K562 (cell line): ENCODE data around the gene ZNF598. TPM values are rescaled to one million over a fixed set of nuclear protein-coding genes. Genes with fewer than 3 reads are reported as not detected.

ENCODE experiments used
- CCAR2 ChIP-seq: fragments of 200-400 bp; formaldehyde crosslinking; IDR thresholded peaks from 2 replicates; pipeline ENCODE4 v1.6.1; 2017; ENCODE audit warnings: mild to moderate bottlenecking, low read depth, low read length
- CSDE1 ChIP-seq, 2 experiments: fragments of 450-650 bp; IDR thresholded peaks; 2 replicates each; pipeline ENCODE4 v1.6.1; 2016; ENCODE audit warnings: mild to moderate bottlenecking in 1 of 2
- CTCFL ChIP-seq: IDR thresholded peaks from 2 replicates; pipeline ENCODE4 v1.6.1; 2011; ENCODE audit warnings: borderline replicate concordance, low read depth, mild to moderate bottlenecking, moderate library complexity, low read length; ENCODE audit not compliant: insufficient read depth, poor library complexity, severe bottlenecking
- ELK3 ChIP-seq: fragments of 450-650 bp; formaldehyde crosslinking; IDR thresholded peaks from 2 replicates; pipeline ENCODE4 v1.4.0; 2020; ENCODE audit warnings: mild to moderate bottlenecking
- FOXP1 ChIP-seq: sonication (generic); formaldehyde crosslinking; IDR thresholded peaks from 2 replicates; pipeline ENCODE4 v1.8.0; 2022; ENCODE audit warnings: mild to moderate bottlenecking, missing genetic modification reagents
- KDM4B ChIP-seq, 2 experiments: fragments of 450-650 bp in 1 of 2; sonication (generic) in 1 of 2; IDR thresholded peaks; 2 replicates each; pipeline ENCODE4 v1.6.1; 2016 to 2017; ENCODE audit warnings: borderline replicate concordance in 2 of 2, antibody characterized with exemption in 1 of 2, low read depth in 1 of 2, mild to moderate bottlenecking in 1 of 2
- SP1 ChIP-seq: sonication (generic); formaldehyde crosslinking; IDR thresholded peaks from 2 replicates; pipeline ENCODE4 v1.8.1; 2022; ENCODE audit warnings: mild to moderate bottlenecking, missing genetic modification reagents
- ZNF253 ChIP-seq: fragments of 250-450 bp; sonication (Bioruptor Pico); conservative IDR thresholded peaks from 2 replicates; pipeline ENCODE4 v1.6.1; 2021; ENCODE audit warnings: mild to moderate bottlenecking
- polyA plus RNA-seq, 8 experiments: library from polyadenylated mRNA; depleted of rRNA in 4 of 8; stranded (reverse) in 5 of 8; unstranded in 3 of 8; fragments of >200 nt; fragmentation: Nextera tagmentation in 2 of 8; fragmentation: Illumina TruSeq in 1 of 8; extraction: Ambion mirVana in 2 of 8; extraction: Trizol in 1 of 8; gene quantifications; 2 replicates each; pipeline versions ENCODE4 v1.2.1 to v1.2.3, GENCODE V29; 2011 to 2014; ENCODE audit warnings: inconsistent platforms in 1 of 8, missing spikeins in 1 of 8
- total RNA-seq, 7 experiments: library from RNA; depleted of rRNA in 6 of 7; stranded (reverse); fragments of >200 nt in 6 of 7; fragmentation: Illumina TruSeq in 2 of 7; extraction: Trizol in 2 of 7; gene quantifications; 2 replicates each; pipeline versions ENCODE4 v1.2.1 to v1.2.3, GENCODE V29; 2011 to 2021; ENCODE audit warnings: low replicate concordance in 1 of 7
- TF ChIP-seq, protein P1 (sequence below): sonication (generic); formaldehyde crosslinking; IDR thresholded peaks from 2 replicates; pipeline ENCODE4 v1.4.0; 2020; ENCODE audit warnings: mild to moderate bottlenecking, missing genetic modification reagents
- TF ChIP-seq, protein P2 (sequence below), 2 experiments: fragments of 450-650 bp; formaldehyde crosslinking in 1 of 2; IDR thresholded peaks; 2 replicates each; pipeline versions ENCODE4 v1.4.0 to v1.6.1; 2014 to 2020; ENCODE audit warnings: mild to moderate bottlenecking in 2 of 2, borderline replicate concordance in 1 of 2, low read depth in 1 of 2
- TF ChIP-seq, protein P3 (sequence below), 2 experiments: fragments of 450-650 bp in 1 of 2; sonication (generic) in 1 of 2; formaldehyde crosslinking; conservative IDR thresholded peaks; 2 replicates each; pipeline versions ENCODE4 v1.4.0 to v1.8.1; 2020 to 2022; ENCODE audit warnings: mild to moderate bottlenecking in 1 of 2, missing genetic modification reagents in 1 of 2

Gene ZNF598
- total and polyA plus RNA-seq, 9 of the 15 experiments (the other 6 are each of a cell fraction or from before 2014, with no cell fraction given): 0.11 to 115 (median 29.6) TPM

DNA sequence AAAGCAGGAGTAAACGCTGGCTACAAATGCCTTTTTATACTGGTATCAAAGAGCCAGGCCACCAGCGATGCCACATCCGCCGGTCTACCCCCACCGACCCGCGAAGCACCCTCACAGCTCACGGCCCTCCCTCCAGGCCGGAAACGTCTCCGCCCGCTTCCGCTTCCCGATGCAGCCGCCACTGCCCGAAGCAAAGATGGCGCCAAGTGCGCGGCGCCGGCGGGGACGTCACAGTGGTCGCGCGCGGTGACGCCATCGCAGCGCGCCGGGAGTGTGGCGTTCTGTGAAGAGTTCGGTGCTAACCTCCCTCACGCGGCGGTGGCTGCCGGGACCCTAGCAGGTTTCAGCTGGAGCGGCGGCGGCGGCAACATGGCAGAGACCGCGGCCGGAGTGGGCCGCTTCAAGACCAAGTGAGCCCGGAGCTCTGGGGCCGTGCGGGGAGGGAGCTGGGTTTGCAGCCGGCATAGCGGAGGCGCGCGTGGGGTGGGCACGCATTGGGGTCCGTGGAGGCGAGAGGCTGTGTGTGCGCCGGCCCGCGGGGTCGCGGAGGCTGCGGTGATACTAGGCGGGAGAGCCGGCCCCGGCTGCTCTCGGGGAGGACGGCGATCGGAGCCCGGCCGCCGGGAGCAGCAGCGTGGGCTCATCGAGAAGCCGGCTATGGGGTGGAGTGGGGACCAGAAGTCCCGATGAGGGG is 37.7 kb downstream of the ZNF598 start, which contains the start of gene TBL3 (continued):
- TF ChIP-seq, protein P1, sequence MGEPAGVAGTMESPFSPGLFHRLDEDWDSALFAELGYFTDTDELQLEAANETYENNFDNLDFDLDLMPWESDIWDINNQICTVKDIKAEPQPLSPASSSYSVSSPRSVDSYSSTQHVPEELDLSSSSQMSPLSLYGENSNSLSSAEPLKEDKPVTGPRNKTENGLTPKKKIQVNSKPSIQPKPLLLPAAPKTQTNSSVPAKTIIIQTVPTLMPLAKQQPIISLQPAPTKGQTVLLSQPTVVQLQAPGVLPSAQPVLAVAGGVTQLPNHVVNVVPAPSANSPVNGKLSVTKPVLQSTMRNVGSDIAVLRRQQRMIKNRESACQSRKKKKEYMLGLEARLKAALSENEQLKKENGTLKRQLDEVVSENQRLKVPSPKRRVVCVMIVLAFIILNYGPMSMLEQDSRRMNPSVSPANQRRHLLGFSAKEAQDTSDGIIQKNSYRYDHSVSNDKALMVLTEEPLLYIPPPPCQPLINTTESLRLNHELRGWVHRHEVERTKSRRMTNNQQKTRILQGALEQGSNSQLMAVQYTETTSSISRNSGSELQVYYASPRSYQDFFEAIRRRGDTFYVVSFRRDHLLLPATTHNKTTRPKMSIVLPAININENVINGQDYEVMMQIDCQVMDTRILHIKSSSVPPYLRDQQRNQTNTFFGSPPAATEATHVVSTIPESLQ (CRISPR knock-in tag): 0 out of 2 replicates have a peak, but pooled peaks have one; percentile 73
- peak; percentile 12 for TF ChIP-seq CTCFL
- no peak for TF ChIP-seq ELK3 (CRISPR knock-in tag)
- no peak for TF ChIP-seq CCAR2
- TF ChIP-seq, protein P2, sequence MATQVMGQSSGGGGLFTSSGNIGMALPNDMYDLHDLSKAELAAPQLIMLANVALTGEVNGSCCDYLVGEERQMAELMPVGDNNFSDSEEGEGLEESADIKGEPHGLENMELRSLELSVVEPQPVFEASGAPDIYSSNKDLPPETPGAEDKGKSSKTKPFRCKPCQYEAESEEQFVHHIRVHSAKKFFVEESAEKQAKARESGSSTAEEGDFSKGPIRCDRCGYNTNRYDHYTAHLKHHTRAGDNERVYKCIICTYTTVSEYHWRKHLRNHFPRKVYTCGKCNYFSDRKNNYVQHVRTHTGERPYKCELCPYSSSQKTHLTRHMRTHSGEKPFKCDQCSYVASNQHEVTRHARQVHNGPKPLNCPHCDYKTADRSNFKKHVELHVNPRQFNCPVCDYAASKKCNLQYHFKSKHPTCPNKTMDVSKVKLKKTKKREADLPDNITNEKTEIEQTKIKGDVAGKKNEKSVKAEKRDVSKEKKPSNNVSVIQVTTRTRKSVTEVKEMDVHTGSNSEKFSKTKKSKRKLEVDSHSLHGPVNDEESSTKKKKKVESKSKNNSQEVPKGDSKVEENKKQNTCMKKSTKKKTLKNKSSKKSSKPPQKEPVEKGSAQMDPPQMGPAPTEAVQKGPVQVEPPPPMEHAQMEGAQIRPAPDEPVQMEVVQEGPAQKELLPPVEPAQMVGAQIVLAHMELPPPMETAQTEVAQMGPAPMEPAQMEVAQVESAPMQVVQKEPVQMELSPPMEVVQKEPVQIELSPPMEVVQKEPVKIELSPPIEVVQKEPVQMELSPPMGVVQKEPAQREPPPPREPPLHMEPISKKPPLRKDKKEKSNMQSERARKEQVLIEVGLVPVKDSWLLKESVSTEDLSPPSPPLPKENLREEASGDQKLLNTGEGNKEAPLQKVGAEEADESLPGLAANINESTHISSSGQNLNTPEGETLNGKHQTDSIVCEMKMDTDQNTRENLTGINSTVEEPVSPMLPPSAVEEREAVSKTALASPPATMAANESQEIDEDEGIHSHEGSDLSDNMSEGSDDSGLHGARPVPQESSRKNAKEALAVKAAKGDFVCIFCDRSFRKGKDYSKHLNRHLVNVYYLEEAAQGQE (IDR thresholded peaks at IDR 0.05; ENCODE audit: borderline replicate concordance): no peak; the same call in 1 of the 2 replicates
- TF ChIP-seq, protein P2 (CRISPR knock-in tag; IDR thresholded peaks at IDR 0.05; ENCODE audit: low read depth): peak; percentile 64; the same call in 1 of the 2 replicates
- TF ChIP-seq KDM4B (IDR thresholded peaks at IDR 0.05; ENCODE audit: borderline replicate concordance in 2 of 2, low read depth in 1 of 2): peak in 1 of 2 experiments; percentile 94; a peak in 2 of 4 replicates
- TF ChIP-seq, protein P3, sequence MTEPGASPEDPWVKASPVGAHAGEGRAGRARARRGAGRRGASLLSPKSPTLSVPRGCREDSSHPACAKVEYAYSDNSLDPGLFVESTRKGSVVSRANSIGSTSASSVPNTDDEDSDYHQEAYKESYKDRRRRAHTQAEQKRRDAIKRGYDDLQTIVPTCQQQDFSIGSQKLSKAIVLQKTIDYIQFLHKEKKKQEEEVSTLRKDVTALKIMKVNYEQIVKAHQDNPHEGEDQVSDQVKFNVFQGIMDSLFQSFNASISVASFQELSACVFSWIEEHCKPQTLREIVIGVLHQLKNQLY (CRISPR knock-in tag; conservative IDR thresholded peaks at IDR 0.05): no peak
- peak; percentile 64 for TF ChIP-seq FOXP1 (CRISPR knock-in tag)
- peak in 1 of 2 experiments; percentile 98; a peak in 2 of 4 replicates for TF ChIP-seq CSDE1 (IDR thresholded peaks at IDR 0.05)
- TF ChIP-seq SP1 (CRISPR knock-in tag): peak; percentile 98
- no peak for TF ChIP-seq ZNF253 (CRISPR knock-in tag)
